ENCODE measurements around the gene OSBP2.

DNA sequence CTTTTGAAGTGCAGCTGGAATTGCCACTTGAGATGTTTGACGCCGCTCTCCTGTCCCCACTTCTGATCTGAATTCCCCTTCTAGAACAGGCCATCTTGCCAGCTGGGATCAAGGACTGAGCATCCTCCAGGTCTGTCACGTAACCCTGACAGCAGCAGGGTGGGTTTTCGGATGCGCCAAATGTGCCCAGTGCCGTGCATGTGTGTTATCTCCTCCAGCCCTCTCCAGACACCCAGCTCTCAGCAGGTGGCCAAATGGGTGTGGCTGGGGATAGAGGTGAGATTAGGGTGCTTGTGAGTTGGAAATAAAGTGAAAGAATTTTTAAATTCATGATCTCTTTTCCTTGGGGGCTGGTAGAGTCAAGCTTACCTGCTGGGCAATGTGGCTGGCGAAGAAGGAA, 3.3 kb downstream of the OSBP2 start:
- TF ChIP-seq, protein P1, sequence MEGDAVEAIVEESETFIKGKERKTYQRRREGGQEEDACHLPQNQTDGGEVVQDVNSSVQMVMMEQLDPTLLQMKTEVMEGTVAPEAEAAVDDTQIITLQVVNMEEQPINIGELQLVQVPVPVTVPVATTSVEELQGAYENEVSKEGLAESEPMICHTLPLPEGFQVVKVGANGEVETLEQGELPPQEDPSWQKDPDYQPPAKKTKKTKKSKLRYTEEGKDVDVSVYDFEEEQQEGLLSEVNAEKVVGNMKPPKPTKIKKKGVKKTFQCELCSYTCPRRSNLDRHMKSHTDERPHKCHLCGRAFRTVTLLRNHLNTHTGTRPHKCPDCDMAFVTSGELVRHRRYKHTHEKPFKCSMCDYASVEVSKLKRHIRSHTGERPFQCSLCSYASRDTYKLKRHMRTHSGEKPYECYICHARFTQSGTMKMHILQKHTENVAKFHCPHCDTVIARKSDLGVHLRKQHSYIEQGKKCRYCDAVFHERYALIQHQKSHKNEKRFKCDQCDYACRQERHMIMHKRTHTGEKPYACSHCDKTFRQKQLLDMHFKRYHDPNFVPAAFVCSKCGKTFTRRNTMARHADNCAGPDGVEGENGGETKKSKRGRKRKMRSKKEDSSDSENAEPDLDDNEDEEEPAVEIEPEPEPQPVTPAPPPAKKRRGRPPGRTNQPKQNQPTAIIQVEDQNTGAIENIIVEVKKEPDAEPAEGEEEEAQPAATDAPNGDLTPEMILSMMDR (IDR thresholded peaks at IDR 0.05), result no peak
- no peak for TF ChIP-seq POLR2A (IDR thresholded peaks at IDR 0.05)
